ENCODE data around the gene TLE4.

The TLE4 gene

GRCh38 chr9:79555474-79556089 is 16.2 kb upstream of the TLE4 start:
- H3K27ac ChIP-seq (ENCODE audit: low read depth, low read length), result no peak overlapping the region
- no peaks in the 10 kb centered on the region for H3F3A ChIP-seq (ENCODE audit: insufficient read depth)
- no peaks in the 10 kb centered on the region for H3K9me2 ChIP-seq (replicated peaks; ENCODE audit: insufficient read depth, low read length)
- no peak overlapping the region for H2AFZ ChIP-seq (ENCODE audit: low read depth, low read length, severe bottlenecking)
- H3K79me2 ChIP-seq (ENCODE audit: insufficient read depth, low read length), result no peaks in the 10 kb centered on the region
- H3K36me3 ChIP-seq (ENCODE audit: low read length), result no peaks in the 10 kb centered on the region
- no peak overlapping the region for H3K4me2 ChIP-seq (ENCODE audit: low read depth, low read length, poor library complexity, severe bottlenecking)
- no peaks in the 10 kb centered on the region for H3K27me3 ChIP-seq (ENCODE audit: low read length)
- no peak overlapping the region for H3K9ac ChIP-seq (ENCODE audit: low read length)
- no peaks in the 10 kb centered on the region for H3K9me3 ChIP-seq (ENCODE audit: insufficient read depth, low read length)
- TF ChIP-seq CTCF (IDR thresholded peaks at IDR 0.05; ENCODE audit: insufficient read depth, low read length, poor library complexity, severe bottlenecking) (no peak), EZH2phosphoT487 (conservative IDR thresholded peaks at IDR 0.05; ENCODE audit: low read length) (no peak)
- no peaks in the 10 kb centered on the region for H4K20me1 ChIP-seq (ENCODE audit: low read depth, low read length)
- H3K4me3 ChIP-seq (ENCODE audit: insufficient read depth, low read length, poor library complexity, severe bottlenecking), result no peak overlapping the region

GRCh38 chr9:79559495-79560181 is 12.1 kb upstream of the TLE4 start:
- no peak overlapping the region for H3K9ac ChIP-seq (ENCODE audit: low read length)
- H3F3A ChIP-seq (ENCODE audit: insufficient read depth), result no peaks in the 10 kb centered on the region
- no peak overlapping the region for H3K4me2 ChIP-seq (ENCODE audit: low read depth, low read length, poor library complexity, severe bottlenecking)
- H3K36me3 ChIP-seq (ENCODE audit: low read length), result no peaks in the 10 kb centered on the region
- no peak overlapping the region for H2AFZ ChIP-seq (ENCODE audit: low read depth, low read length, severe bottlenecking)
- no peaks in the 10 kb centered on the region for H3K79me2 ChIP-seq (ENCODE audit: insufficient read depth, low read length)
- H3K4me3 ChIP-seq (ENCODE audit: insufficient read depth, low read length, poor library complexity, severe bottlenecking), result no peak overlapping the region
- no peak for TF ChIP-seq CTCF (IDR thresholded peaks at IDR 0.05; ENCODE audit: insufficient read depth, low read length, poor library complexity, severe bottlenecking)
- TF ChIP-seq EZH2phosphoT487 (conservative IDR thresholded peaks at IDR 0.05; ENCODE audit: low read length), result no peak
- no peaks in the 10 kb centered on the region for H3K9me2 ChIP-seq (replicated peaks; ENCODE audit: insufficient read depth, low read length)
- no peaks in the 10 kb centered on the region for H3K27me3 ChIP-seq (ENCODE audit: low read length)
- H4K20me1 ChIP-seq (ENCODE audit: low read depth, low read length), result no peaks in the 10 kb centered on the region
- no peak overlapping the region for H3K27ac ChIP-seq (ENCODE audit: low read depth, low read length)
- H3K9me3 ChIP-seq (ENCODE audit: insufficient read depth, low read length), result no peaks in the 10 kb centered on the region

- no peak overlapping the region for H2AFZ ChIP-seq (ENCODE audit: low read depth, low read length, severe bottlenecking)
- TF ChIP-seq EZH2phosphoT487 (conservative IDR thresholded peaks at IDR 0.05; ENCODE audit: low read length) (no peak), CTCF (IDR thresholded peaks at IDR 0.05; ENCODE audit: insufficient read depth, low read length, poor library complexity, severe bottlenecking) (no peak)
- no peaks in the 10 kb centered on the region for H3K79me2 ChIP-seq (ENCODE audit: insufficient read depth, low read length)
- no peaks in the 10 kb centered on the region for H3K36me3 ChIP-seq (ENCODE audit: low read length)
- H3K9ac ChIP-seq (ENCODE audit: low read length), result no peak overlapping the region
- no peak overlapping the region for H3K4me2 ChIP-seq (ENCODE audit: low read depth, low read length, poor library complexity, severe bottlenecking)
- H4K20me1 ChIP-seq (ENCODE audit: low read depth, low read length), result no peaks in the 10 kb centered on the region
- no peaks in the 10 kb centered on the region for H3K9me2 ChIP-seq (replicated peaks; ENCODE audit: insufficient read depth, low read length)
- no peak overlapping the region for H3K27ac ChIP-seq (ENCODE audit: low read depth, low read length)
- H3F3A ChIP-seq (ENCODE audit: insufficient read depth), result no peaks in the 10 kb centered on the region
- no peak overlapping the region for H3K4me3 ChIP-seq (ENCODE audit: insufficient read depth, low read length, poor library complexity, severe bottlenecking)
- no peaks in the 10 kb centered on the region for H3K27me3 ChIP-seq (ENCODE audit: low read length)
- no peaks in the 10 kb centered on the region for H3K9me3 ChIP-seq (ENCODE audit: insufficient read depth, low read length)
These were observed 8.9 kb upstream of the TLE4 start for GRCh38 chr9:79562749-79563386.

Measured in SU-DHL-6 (cell line).